B cell (primary cell): ENCODE results near the gene MAP3K9. TPM values are rescaled to one million over a fixed set of nuclear protein-coding genes. Genes with fewer than 3 reads are reported as not detected.

Experiments
- ATAC-seq: fragments of 200-7000 bp; cut with Tn5 transposase; one replicate; pipeline ENCODE4 v1.10.0; 2021; ENCODE audit warnings: low read depth, mild to moderate bottlenecking, moderate number of reproducible peaks, moderate library complexity
- CTCF ChIA-PET: fragments of 350-600 bp; sonication (Branson Sonifier 250); formaldehyde crosslinking; loops from one replicate; lab custom pipeline; 2021; ENCODE audit warnings: antibody characterized with exemption, inconsistent platforms; lab: Charles Lee
- POLR2A ChIA-PET: fragments of 350-600 bp; sonication (Branson Sonifier 250); formaldehyde crosslinking; loops from one replicate; lab custom pipeline; 2021; ENCODE audit warnings: antibody characterized with exemption; lab: Charles Lee
- DNase-seq: peaks from one replicate; pipeline ENCODE4 v3.0.0; 2013
- H2AFZ ChIP-seq: 2 replicates; pipeline ENCODE4 v1.6.1; 2012; ENCODE audit warnings: mild to moderate bottlenecking, low read depth, low read length; ENCODE audit not compliant: insufficient read depth, poor library complexity, severe bottlenecking
- H3K27ac ChIP-seq, 2 donors: 1 replicate in 1 of 2; 2 replicates in 1 of 2; pipeline ENCODE4 v1.5.1; 2012 to 2013; ENCODE audit warnings: low read length in 2 of 2, mild to moderate bottlenecking in 2 of 2, moderate library complexity in 1 of 2
- H3K27me3 ChIP-seq, 4 experiments: fragments of 200-600 bp in 1 of 4; sonication (generic) in 1 of 4; replicated peaks in 1 of 4; 1 replicate in 2 of 4; 2 replicates in 2 of 4; pipeline versions ENCODE4 v1.6.1 to v1.7.0; 2013 to 2016; ENCODE audit warnings: low read length in 3 of 4, mild to moderate bottlenecking in 2 of 4, mixed read lengths in 1 of 4, moderate library complexity in 1 of 4; ENCODE audit not compliant: insufficient read depth in 4 of 4, control insufficient read depth in 3 of 4; ENCODE audit errors: control extremely low read depth in 1 of 4
- H3K36me3 ChIP-seq, 2 experiments: replicated peaks in 1 of 2; 1 replicate in 1 of 2; 2 replicates in 1 of 2; pipeline versions ENCODE4 v1.6.1 to v1.7.1; 2013; ENCODE audit warnings: low read length in 1 of 2; ENCODE audit not compliant: insufficient read depth in 2 of 2, control insufficient read depth in 1 of 2; ENCODE audit errors: control extremely low read depth in 1 of 2, extremely low read depth in 1 of 2
- H3K4me1 ChIP-seq, 2 donors: fragments of 200-600 bp in 1 of 2; sonication (generic) in 1 of 2; 1 replicate in 1 of 2; 2 replicates in 1 of 2; pipeline versions ENCODE4 v1.5.1 to v1.6.1; 2013 to 2017; ENCODE audit warnings: low read length in 2 of 2; ENCODE audit not compliant: control insufficient read depth in 2 of 2, insufficient read depth in 2 of 2
- H3K4me2 ChIP-seq: replicated peaks from 2 replicates; pipeline ENCODE3; 2012; ENCODE audit warnings: mild to moderate bottlenecking, low read depth, low read length; ENCODE audit not compliant: poor library complexity, severe bottlenecking
- H3K4me3 ChIP-seq, 5 experiments: fragments of 200-600 bp in 1 of 5; sonication (generic) in 1 of 5; 1 replicate in 3 of 5; 2 replicates in 2 of 5; pipeline versions ENCODE4 v1.5.1 to v1.7.0; 2011 to 2016; ENCODE audit warnings: low read length in 4 of 5, mild to moderate bottlenecking in 4 of 5, low read depth in 2 of 5, control low read depth in 1 of 5, moderate library complexity in 1 of 5; ENCODE audit not compliant: insufficient read depth in 1 of 5; ENCODE audit errors: control extremely low read depth in 1 of 5, extremely low read depth in 1 of 5
- H3K79me2 ChIP-seq: fragments of 200-600 bp; sonication (generic); one replicate; pipeline ENCODE4 v1.6.0; 2016; ENCODE audit warnings: low read length; ENCODE audit not compliant: control insufficient read depth, insufficient read depth
- H3K9ac ChIP-seq: fragments of 200-600 bp; sonication (generic); 2 replicates; pipeline ENCODE4 v1.6.1; 2017; ENCODE audit warnings: mild to moderate bottlenecking, low read length, moderate library complexity
- H3K9me3 ChIP-seq, 3 donors: one replicate each; pipeline versions ENCODE4 v1.6.1 to v1.7.1; 2013; ENCODE audit warnings: low read length in 2 of 3; ENCODE audit not compliant: control insufficient read depth in 2 of 3, insufficient read depth in 1 of 3; ENCODE audit errors: control extremely low read depth in 1 of 3
- H4K20me1 ChIP-seq: 2 replicates; pipeline ENCODE4 v1.6.0; 2012; ENCODE audit warnings: mild to moderate bottlenecking, low read length; ENCODE audit not compliant: insufficient read depth, control insufficient read depth, poor library complexity, severe bottlenecking
- H3K27ac Mint-ChIP-seq: one replicate; pipeline ENCODE4 v1.8.0; 2021; ENCODE audit warnings: mixed read lengths
- H3K27me3 Mint-ChIP-seq: one replicate; pipeline ENCODE4 v1.8.0; 2021; ENCODE audit warnings: mixed read lengths
- H3K4me1 Mint-ChIP-seq: one replicate; pipeline ENCODE4 v1.8.0; 2021; ENCODE audit warnings: mixed read lengths
- H3K4me3 Mint-ChIP-seq: one replicate; pipeline ENCODE4 v1.8.0; 2021; ENCODE audit warnings: mixed read lengths
- H3K9me3 Mint-ChIP-seq: one replicate; pipeline ENCODE4 v1.8.0; 2022; ENCODE audit warnings: mixed read lengths; ENCODE audit not compliant: insufficient read depth
- EZH2 ChIP-seq: IDR thresholded peaks from 2 replicates; pipeline ENCODE4 v1.6.1; 2012; ENCODE audit warnings: borderline replicate concordance, low read depth, mild to moderate bottlenecking, moderate library complexity, low read length; ENCODE audit not compliant: insufficient read depth, poor library complexity, severe bottlenecking
- WGBS: methylation state at CpG from one replicate; pipeline ENCODE4 v1.1.5; 2013; ENCODE audit warnings: missing lambda C conversion rate; ENCODE audit not compliant: insufficient coverage; 5-methylcytosine and 5-hydroxymethylcytosine counted together
- intact Hi-C: fragments of 100-400 bp; cut with micrococcal nuclease; formaldehyde crosslinking; loops from one replicate; pipeline ENCODE4 v1.10.0; 2022
- polyA plus RNA-seq: library from polyadenylated mRNA; depleted of rRNA; stranded (reverse); fragments of >200 nt; gene quantifications from 2 replicates; pipeline ENCODE4 v1.2.3, GENCODE V29; 2012
- total RNA-seq, 2 donors: library from RNA; stranded (reverse); fragments of 120-200 nt in 1 of 2; gene quantifications; 1 replicate in 1 of 2; 2 replicates in 1 of 2; pipeline versions ENCODE4 v1.2.3 to v1.2.4, GENCODE V29; 2013 to 2022
- TF ChIP-seq, protein P1 (sequence below): fragments of 200-600 bp; IDR thresholded peaks from one replicate; pipeline ENCODE4 v1.8.0; 2022; ENCODE audit warnings: antibody characterized with exemption, mild to moderate bottlenecking

Gene MAP3K9
- total and polyA plus RNA-seq, 2 donors (not counting 1 experiment from before 2014, with no cell fraction given): 4.7 to 20.2 TPM

DNA sequence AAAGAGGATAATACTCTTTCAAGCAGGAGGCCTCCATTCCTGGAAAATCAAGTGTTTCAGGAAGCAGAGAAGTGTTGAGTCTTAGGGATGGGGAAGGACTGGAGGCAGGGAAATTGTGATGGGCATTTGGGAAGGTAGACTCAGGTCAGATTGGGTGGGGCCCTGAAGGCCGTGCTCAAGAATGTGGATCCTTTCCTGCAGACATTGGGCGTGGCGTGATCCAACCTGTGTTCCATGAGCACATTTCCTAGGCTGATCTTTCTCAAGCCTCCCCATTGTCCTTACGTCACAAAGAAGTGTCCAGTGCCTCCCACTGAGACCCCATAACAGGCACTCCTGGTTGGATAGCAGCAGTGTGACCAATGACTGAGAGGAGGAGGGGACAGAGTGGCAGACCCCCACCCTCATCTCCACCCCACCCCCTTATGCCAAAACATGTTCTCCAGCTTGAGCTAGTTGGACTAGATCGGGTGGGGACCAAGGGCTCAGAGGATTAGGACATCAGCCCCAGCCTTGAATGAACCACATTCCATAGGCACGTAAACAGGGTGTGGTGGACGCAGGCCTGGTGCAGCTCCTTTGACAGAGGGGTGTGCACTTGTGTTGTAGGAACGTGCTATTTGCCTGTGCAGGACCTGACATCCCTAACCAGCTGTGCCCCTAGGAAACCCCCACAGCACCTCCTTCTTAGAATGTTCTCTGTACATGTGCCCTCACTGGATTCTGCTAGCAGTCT, 90.8 kb downstream of the MAP3K9 start:
- TF ChIP-seq, protein P1, sequence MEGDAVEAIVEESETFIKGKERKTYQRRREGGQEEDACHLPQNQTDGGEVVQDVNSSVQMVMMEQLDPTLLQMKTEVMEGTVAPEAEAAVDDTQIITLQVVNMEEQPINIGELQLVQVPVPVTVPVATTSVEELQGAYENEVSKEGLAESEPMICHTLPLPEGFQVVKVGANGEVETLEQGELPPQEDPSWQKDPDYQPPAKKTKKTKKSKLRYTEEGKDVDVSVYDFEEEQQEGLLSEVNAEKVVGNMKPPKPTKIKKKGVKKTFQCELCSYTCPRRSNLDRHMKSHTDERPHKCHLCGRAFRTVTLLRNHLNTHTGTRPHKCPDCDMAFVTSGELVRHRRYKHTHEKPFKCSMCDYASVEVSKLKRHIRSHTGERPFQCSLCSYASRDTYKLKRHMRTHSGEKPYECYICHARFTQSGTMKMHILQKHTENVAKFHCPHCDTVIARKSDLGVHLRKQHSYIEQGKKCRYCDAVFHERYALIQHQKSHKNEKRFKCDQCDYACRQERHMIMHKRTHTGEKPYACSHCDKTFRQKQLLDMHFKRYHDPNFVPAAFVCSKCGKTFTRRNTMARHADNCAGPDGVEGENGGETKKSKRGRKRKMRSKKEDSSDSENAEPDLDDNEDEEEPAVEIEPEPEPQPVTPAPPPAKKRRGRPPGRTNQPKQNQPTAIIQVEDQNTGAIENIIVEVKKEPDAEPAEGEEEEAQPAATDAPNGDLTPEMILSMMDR: no peak
- no peak for TF ChIP-seq EZH2
- H3K4me1 ChIP-seq: peaks cover 5 to 8% of the 10 kb centered on the region in 2 donors
- no peaks in the 10 kb centered on the region for H3K27me3 ChIP-seq
- Mint-ChIP-seq H3K9me3 (no peaks in the 10 kb centered on the region), H3K27me3 (no peaks in the 10 kb centered on the region), H3K27ac (no peak overlapping the region), H3K4me1 (peaks cover 6% of the 10 kb centered on the region), H3K4me3 (no peak overlapping the region)
- intact Hi-C loops: no loop called here
- no peak overlapping the region for H3K27ac ChIP-seq
- ChIA-PET POLR2A (no interaction called here), CTCF (interaction anchor here (2.0 kb wide), 1 partner anchor 99 kb away, joined by 10 read pairs; no protein-coding TSS in a partner anchor)
- WGBS: 89% methylated on average over 3 of the region's 8 CpGs
- H3K9ac ChIP-seq: no peak overlapping the region
- no peak overlapping the region for H3K4me2 ChIP-seq
- DNase-seq (no peak), ATAC-seq (no peak)
- no peak overlapping the region for H3K4me3 ChIP-seq
- H3K36me3 ChIP-seq: no peaks in the 10 kb centered on the region
- H2AFZ ChIP-seq: no peak overlapping the region
- H4K20me1 ChIP-seq: no peaks in the 10 kb centered on the region
- no peaks in the 10 kb centered on the region for H3K79me2 ChIP-seq
- no peaks in the 10 kb centered on the region for H3K9me3 ChIP-seq

DNA sequence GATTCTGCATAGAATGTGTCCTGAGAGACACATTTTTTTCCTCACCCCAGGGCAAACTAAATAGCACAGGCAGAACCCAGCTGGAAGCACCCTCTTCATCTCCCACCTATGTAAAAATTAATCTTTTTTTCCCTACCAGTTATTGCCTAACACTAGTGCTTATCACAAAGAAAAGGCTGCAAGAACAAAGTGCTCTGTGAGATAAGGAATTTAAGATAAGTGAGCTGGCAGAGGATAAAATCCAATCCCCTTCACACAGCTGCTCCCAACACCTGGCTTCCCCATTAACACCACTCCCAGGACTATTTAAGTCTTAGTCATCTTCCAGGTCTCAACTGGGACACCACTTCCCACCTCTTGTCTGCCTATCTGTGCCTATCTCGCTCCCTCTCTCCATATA, 92.4 kb downstream of the MAP3K9 start:
- no CpG with 5 or more reads among the region's 1 CpG for WGBS
- Histone ChIP-seq H3K4me2 (no peak overlapping the region), H3K4me1 (peaks cover 6 to 14% of the 10 kb centered on the region in 2 donors), H3K79me2 (no peaks in the 10 kb centered on the region), H2AFZ (no peak overlapping the region), H3K9ac (no peak overlapping the region), H3K4me3 (no peak overlapping the region), H3K27ac (no peak overlapping the region), H3K9me3 (no peaks in the 10 kb centered on the region), H3K27me3 (no peaks in the 10 kb centered on the region), H4K20me1 (no peaks in the 10 kb centered on the region), H3K36me3 (no peaks in the 10 kb centered on the region)
- DNase-seq: no peak
- Mint-ChIP-seq H3K27ac (no peak overlapping the region), H3K27me3 (no peaks in the 10 kb centered on the region), H3K4me1 (peaks cover 20% of the 10 kb centered on the region), H3K9me3 (no peaks in the 10 kb centered on the region), H3K4me3 (no peak overlapping the region)
- ATAC-seq: no peak
- POLR2A ChIA-PET: no interaction called here
- TF ChIP-seq, protein P1: no peak
- no peak for TF ChIP-seq EZH2
- intact Hi-C loops: no loop called here
- CTCF ChIA-PET: interaction anchor here (1.4 to 13.5 kb wide), 3 partner anchors 34 to 100 kb away, joined by 4 to 236 read pairs (median 52); no protein-coding TSS in a partner anchor
